Lower lobe of right lung (tissue), 2 donors: Measurements from ENCODE around the gene NFIB. TPM values are rescaled to one million over a fixed set of nuclear protein-coding genes. Genes with fewer than 3 reads are reported as not detected.
A peak's percentile ranks its signal among the peaks of the same experiment; 100 is the strongest.

Source experiments
- ATAC-seq, 2 donors: fragments of 200-7000 bp; cut with Tn5 transposase; one replicate each; pipeline ENCODE4 v1.9.1; 2020 to 2022; ENCODE audit warnings: mild to moderate bottlenecking in 2 of 2, moderate library complexity in 2 of 2
- DNase-seq: peaks from one replicate; pipeline ENCODE4 v3.0.0-alpha.2; 2020
- H3K27ac ChIP-seq: fragments of 200-600 bp; one replicate; pipeline ENCODE4 v1.8.0; 2022
- H3K27me3 ChIP-seq: fragments of 200-600 bp; one replicate; pipeline ENCODE4 v1.8.0; 2022; ENCODE audit warnings: low read depth
- H3K36me3 ChIP-seq: fragments of 200-600 bp; one replicate; pipeline ENCODE4 v1.8.0; 2022; ENCODE audit warnings: mild to moderate bottlenecking
- H3K4me1 ChIP-seq: fragments of 200-600 bp; one replicate; pipeline ENCODE4 v1.8.0; 2022
- H3K4me3 ChIP-seq: fragments of 200-600 bp; one replicate; pipeline ENCODE4 v1.8.0; 2022; ENCODE audit warnings: mild to moderate bottlenecking
- H3K9me3 ChIP-seq: fragments of 200-600 bp; one replicate; pipeline ENCODE4 v1.8.0; 2022
- intact Hi-C: fragments of 100-400 bp; cut with DNase I; formaldehyde crosslinking; loops from one replicate; pipeline ENCODE4 v1.11.0; 2022
- total RNA-seq: library from RNA; stranded (reverse); fragmentation: NEBNext Ultra II Directional; extraction: Animal tissue kit (Norgen Biotek cat#: 25700); gene quantifications from one replicate; pipeline ENCODE4 v1.2.1, GENCODE V29; 2021
- TF ChIP-seq, protein P1 (sequence below): fragments of 200-600 bp; IDR thresholded peaks from one replicate; pipeline ENCODE4 v1.8.0; 2022; ENCODE audit warnings: antibody characterized with exemption, mild to moderate bottlenecking
- donor health status: DM: no; HTN: yes; CAD: no; lungs with severe emphysema.

The NFIB gene
- total RNA-seq, 1 donor from 2014 or later: 97.7 TPM

DNA sequence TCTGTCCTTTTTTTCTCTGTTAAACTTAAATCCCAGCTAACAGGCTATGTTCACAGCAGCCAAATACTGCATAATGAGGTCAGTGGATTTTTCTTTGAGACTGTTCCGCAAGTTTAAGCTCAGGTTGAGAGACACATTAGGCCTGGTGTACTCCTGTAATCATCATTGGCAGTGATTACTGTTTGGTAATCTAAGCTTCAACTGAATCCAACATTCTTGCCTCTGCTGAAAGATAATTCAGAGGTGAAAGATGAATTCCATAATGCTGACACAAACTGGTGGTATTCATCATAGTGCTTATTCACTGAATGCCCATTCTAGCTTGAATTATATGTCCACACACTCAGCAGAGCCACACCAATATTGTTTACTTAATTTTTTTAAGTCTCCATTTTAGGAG is 108.5 kb downstream of the NFIB start:
- Histone ChIP-seq H3K27ac (no peak overlapping the region), H3K4me3 (no peak overlapping the region), H3K9me3 (no peaks in the 10 kb centered on the region), H3K36me3 (no peaks in the 10 kb centered on the region), H3K27me3 (no peaks in the 10 kb centered on the region), H3K4me1 (peaks cover 16% of the 10 kb centered on the region)
- intact Hi-C loops: no loop called here
- ATAC-seq (peak in 1 of 2 donors; percentile 54), DNase-seq (no peak)
- TF ChIP-seq, protein P1, sequence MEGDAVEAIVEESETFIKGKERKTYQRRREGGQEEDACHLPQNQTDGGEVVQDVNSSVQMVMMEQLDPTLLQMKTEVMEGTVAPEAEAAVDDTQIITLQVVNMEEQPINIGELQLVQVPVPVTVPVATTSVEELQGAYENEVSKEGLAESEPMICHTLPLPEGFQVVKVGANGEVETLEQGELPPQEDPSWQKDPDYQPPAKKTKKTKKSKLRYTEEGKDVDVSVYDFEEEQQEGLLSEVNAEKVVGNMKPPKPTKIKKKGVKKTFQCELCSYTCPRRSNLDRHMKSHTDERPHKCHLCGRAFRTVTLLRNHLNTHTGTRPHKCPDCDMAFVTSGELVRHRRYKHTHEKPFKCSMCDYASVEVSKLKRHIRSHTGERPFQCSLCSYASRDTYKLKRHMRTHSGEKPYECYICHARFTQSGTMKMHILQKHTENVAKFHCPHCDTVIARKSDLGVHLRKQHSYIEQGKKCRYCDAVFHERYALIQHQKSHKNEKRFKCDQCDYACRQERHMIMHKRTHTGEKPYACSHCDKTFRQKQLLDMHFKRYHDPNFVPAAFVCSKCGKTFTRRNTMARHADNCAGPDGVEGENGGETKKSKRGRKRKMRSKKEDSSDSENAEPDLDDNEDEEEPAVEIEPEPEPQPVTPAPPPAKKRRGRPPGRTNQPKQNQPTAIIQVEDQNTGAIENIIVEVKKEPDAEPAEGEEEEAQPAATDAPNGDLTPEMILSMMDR: no peak

DNA sequence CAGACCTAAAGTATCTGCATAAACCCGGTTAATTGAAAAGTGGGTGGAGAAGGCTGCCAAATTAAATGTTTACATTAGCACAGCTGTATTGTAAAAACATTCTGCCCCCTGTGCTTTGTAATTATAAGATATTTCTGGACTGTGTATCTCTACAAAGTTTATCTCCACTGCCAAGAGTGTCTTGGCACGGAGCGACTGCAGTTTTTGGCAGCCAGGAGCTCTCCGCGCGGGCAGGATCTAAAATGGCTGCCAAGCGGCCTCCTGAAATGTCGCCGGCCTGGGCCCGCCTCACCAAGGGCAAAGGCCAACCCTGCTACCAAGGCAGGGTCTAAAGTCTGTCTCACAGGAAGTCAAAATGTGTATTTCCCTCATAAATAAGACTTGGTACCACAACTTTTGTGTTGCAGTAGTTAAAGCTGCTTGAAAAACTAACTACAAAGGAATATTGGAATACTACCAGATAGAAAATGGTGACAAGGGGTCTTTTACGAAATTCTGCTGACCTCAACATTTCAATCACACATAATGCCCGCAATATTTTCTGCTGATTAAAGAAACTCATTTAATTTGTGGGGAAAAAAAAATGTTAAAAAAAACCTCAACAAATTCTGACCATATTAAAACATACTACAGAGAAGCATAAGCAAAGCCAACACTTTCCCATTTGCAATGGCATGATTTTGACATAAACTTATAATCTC is 110.4 kb downstream of the NFIB start:
- H3K9me3 ChIP-seq: no peaks in the 10 kb centered on the region
- peak; percentile 30 to 70 for ATAC-seq
- H3K36me3 ChIP-seq: no peaks in the 10 kb centered on the region
- DNase-seq: no peak
- no peaks in the 10 kb centered on the region for H3K27me3 ChIP-seq
- intact Hi-C loops: no loop called here
- H3K27ac ChIP-seq: peak overlapping the region; percentile 64
- H3K4me3 ChIP-seq: peak overlapping the region; percentile 10
- H3K4me1 ChIP-seq: peaks cover 31% of the 10 kb centered on the region
- TF ChIP-seq, protein P1: no peak

- Histone ChIP-seq H3K9me3 (no peaks in the 10 kb centered on the region), H3K27ac (peak overlapping the region; percentile 26), H3K4me1 (peaks cover 34% of the 10 kb centered on the region), H3K4me3 (no peak overlapping the region), H3K36me3 (no peaks in the 10 kb centered on the region), H3K27me3 (no peaks in the 10 kb centered on the region)
- intact Hi-C loops: no loop called here
- DNase-seq: no peak
- TF ChIP-seq, protein P1: no peak
- ATAC-seq: peak; percentile 37 to 67
Observed at GRCh38 chr9:14198841-14199455, 115.0 kb downstream of the NFIB start.

DNA sequence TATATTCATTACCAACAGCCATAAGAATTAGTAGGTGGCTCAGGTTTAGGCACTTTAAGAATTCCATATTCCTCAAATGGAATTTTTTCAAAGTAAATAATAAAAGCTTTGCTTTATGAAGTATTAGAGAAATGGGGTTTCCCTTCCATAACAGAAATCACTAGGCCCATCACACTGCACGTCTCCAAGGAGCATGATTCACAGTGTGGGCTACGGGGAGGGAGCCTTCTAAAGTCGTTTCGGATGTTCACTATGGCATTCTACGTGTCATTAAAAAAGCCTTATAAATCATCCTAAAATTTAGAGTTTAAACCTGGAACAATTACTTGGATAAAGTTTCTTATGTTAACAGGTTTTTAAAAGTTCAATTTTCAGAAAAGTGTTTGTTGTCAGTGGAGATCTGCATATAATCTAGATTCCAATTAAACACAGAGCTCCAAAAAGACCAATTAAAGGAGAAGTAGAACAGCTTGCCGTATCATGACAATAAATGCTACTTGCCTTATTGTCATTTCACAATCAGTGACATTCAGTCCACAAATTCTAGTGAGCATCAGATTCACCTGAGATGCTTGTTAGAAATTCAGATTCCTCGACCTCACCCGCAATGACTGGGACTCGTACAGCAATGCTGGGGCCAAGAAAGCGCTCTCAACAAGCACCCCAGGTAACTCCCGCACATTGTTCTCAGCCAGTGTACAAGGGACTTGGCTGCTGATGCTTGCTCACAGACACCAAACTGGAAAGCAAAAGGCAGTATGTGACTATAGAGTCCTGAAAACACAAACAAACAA is 115.7 kb downstream of the NFIB start:
- Histone ChIP-seq H3K4me1 (peaks cover 30% of the 10 kb centered on the region), H3K9me3 (no peaks in the 10 kb centered on the region), H3K36me3 (no peaks in the 10 kb centered on the region), H3K27me3 (no peaks in the 10 kb centered on the region), H3K27ac (peak overlapping the region; percentile 26), H3K4me3 (no peak overlapping the region)
- ATAC-seq: no peak
- TF ChIP-seq, protein P1: no peak
- no peak for DNase-seq
- intact Hi-C loops: no loop called here

DNA sequence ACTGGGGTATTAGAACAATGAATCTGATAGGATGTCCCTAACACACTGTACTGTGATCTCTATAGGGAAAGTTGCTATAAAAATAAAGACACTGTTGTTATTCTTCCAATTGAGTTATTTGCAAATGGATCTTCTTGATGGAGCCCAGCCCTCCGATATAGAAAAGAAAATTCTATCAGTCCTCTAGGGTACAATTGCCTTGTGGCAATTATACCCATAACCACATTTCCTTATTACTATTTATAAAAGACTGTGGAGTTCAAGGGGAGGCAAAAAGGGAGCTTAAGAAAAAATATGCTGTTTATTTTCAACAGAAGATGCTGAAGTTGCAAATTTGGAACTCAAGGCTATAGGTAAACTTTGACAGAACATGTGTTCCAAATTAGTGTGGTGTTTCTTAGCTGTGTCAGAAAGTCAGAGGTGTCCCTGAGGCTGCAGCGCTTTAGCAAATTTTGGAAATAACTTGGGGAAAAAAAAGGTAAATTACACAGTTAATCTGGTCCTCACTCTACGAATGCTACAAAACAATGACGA is 116.5 kb downstream of the NFIB start:
- Histone ChIP-seq H3K27ac (no peak overlapping the region), H3K36me3 (no peaks in the 10 kb centered on the region), H3K27me3 (no peaks in the 10 kb centered on the region), H3K4me3 (no peak overlapping the region), H3K9me3 (no peaks in the 10 kb centered on the region), H3K4me1 (peaks cover 23% of the 10 kb centered on the region)
- TF ChIP-seq, protein P1: no peak
- ATAC-seq: no peak
- intact Hi-C loops: no loop called here
- no peak for DNase-seq
